Colon (tissue), 2 donors: ENCODE data around the gene NPIPA8.
"Not testable (repeated sequence)": the region's sequence is repeated elsewhere in the genome, so short reads cannot be mapped to it uniquely, and the experiment has no call there.

ENCODE experiments used
- FAIRE-seq: peaks from 2 replicates; lab custom pipeline; 2012; peaks lifted over from hg19 to GRCh38; lab: Jason Lieb, UNC
- donor health status: control.
- donor health status: control.

The NPIPA8 gene

DNA sequence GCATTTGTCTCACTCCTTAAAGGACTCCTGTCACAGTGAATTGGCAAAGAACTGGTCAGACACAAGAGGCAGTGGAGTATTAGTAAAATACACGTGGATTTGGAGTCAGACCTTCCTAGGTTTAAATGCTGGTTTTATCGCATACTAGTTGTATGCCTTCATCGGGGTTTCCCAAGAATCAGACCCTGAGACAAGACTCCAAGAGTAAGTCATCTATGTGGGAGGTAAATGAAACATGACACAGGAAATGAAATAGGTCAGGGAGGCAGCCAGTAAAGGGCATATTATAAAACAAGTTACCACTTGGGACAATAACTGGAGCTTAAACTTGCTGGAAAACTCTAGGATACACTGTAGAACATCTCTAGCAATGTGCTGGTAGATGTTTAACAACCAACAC lies 59.8 kb downstream of the NPIPA8 start:
- FAIRE-seq, result not testable (repeated sequence)

GRCh38 chr16:18270171-18270570 lies 66.4 kb downstream of the NPIPA8 start:
- FAIRE-seq, result not testable (repeated sequence)
